Measurements from ENCODE around the gene PPP6R2. TPM values are rescaled to one million over a fixed set of nuclear protein-coding genes. Genes with fewer than 3 reads are reported as not detected.

The PPP6R2 gene
- total and polyA plus RNA-seq, 2 of the 8 experiments (the other 6 are each of a cell fraction or from before 2014, with no cell fraction given): 25.0 to 32.2 TPM

DNA sequence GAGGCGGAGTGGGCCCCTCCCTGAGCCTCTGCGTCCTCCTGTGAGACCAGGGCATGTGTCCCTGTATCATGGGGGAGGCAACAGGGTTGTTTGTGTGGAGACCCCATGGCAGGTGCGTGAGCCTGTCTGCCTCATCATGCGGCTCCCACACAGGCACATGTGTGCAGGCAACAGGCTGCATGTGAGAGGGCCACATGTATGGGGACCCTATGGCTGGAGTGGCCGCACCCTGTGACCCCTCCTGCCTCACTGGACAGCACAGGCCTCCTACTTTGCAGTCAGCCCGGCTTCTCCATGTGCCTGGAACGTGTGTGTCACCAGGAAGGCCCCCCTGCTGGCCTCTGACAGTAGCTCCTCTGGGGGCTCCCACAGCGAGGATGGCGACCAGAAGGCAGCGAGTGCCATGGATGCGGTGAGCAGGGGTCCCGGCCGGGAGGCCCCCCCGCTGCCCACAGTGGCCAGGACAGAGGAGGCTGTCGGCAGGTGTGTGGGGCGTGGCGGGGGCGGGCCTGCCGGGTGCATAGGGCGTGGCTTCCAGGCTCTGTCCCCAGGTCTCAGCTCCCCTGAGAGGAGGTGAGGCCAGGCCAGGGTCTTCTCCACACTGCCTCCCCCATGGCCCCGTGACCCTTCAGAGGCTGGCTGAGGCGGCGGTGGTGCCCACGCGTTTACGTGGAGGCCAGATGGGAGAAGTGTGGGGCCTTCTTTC lies 97.6 kb downstream of the PPP6R2 start:
- no peaks in the 10 kb centered on the region for H3K79me2 ChIP-seq (ENCODE audit: control insufficient read depth in 1 of 2, insufficient read depth in 2 of 2, low read length in 2 of 2)
- H2BK5ac ChIP-seq (ENCODE audit: low read depth, low read length): no peak overlapping the region
- FAIRE-seq: no peak
- H4K8ac ChIP-seq (ENCODE audit: extremely low read depth, insufficient read depth, low read length): no peak overlapping the region
- H2BK12ac ChIP-seq (ENCODE audit: low read depth, low read length): no peak overlapping the region
- H4K91ac ChIP-seq (replicated peaks; ENCODE audit: insufficient read length, low read length): no peak overlapping the region
- H2AFZ ChIP-seq (ENCODE audit: low read length): no peak overlapping the region
- peaks cover 5 to 34% (median 16%) of the 10 kb centered on the region in 4 experiments for H3K36me3 ChIP-seq (ENCODE audit: control insufficient read depth in 2 of 4, insufficient read depth in 4 of 4, low read length in 3 of 4)
- no peaks in the 10 kb centered on the region for H3K9me3 ChIP-seq (ENCODE audit: insufficient read depth in 2 of 2, low read depth in 1 of 2, low read length in 1 of 2)
- H3K4ac ChIP-seq (replicated peaks; ENCODE audit: insufficient read length, low read depth, low read length): no peak overlapping the region
- H3K27ac ChIP-seq (ENCODE audit: low read depth, low read length): no peak overlapping the region
- no peak overlapping the region for H3K14ac ChIP-seq (ENCODE audit: insufficient read length)
- H3K4me1 ChIP-seq (replicated peaks in 1 of 4; ENCODE audit: control insufficient read depth in 3 of 4, insufficient read depth in 4 of 4, low read length in 3 of 4): peaks cover 0 to 9% (median 4%) of the 10 kb centered on the region in 4 experiments; a peak in 5 of 7 replicates
- no peak overlapping the region for H2BK120ac ChIP-seq (replicated peaks; ENCODE audit: low read depth, low read length)
- no peak overlapping the region for H3K4me3 ChIP-seq (ENCODE audit: extremely low read depth in 1 of 4, insufficient read depth in 2 of 4, low read depth in 3 of 4, low read length in 4 of 4)
- no peak overlapping the region for H3K18ac ChIP-seq (ENCODE audit: extremely low read depth, low read length)
- H4K20me1 ChIP-seq (replicated peaks in 1 of 2; ENCODE audit: control insufficient read depth in 1 of 2, insufficient read depth in 2 of 2, low read length in 2 of 2): peaks cover 8 to 17% of the 10 kb centered on the region in 2 experiments
- H3K56ac ChIP-seq (replicated peaks; ENCODE audit: insufficient read length, low read depth, low read length): no peak overlapping the region
- POLR2A ChIA-PET (ENCODE audit: partially characterized antibody): interaction anchor here (0.9 to 2.8 kb wide), 7 partner anchors 10 to 85 kb away, joined by 3 to 9 read pairs (median 4); partner anchors contain the start of gene SCO2
- no peak overlapping the region for H2AK5ac ChIP-seq (ENCODE audit: low read depth, low read length)
- H2BK20ac ChIP-seq (ENCODE audit: low read length): no peak overlapping the region
- H3K79me1 ChIP-seq (ENCODE audit: low read depth, low read length): no peaks in the 10 kb centered on the region
- H4K5ac ChIP-seq (ENCODE audit: insufficient read length, low read depth, low read length): no peak overlapping the region
- no peak overlapping the region for H3K4me2 ChIP-seq (ENCODE audit: insufficient read depth in 1 of 2, low read depth in 2 of 2, low read length in 2 of 2)
- no peak overlapping the region for H3K9ac ChIP-seq (replicated peaks in 1 of 4; ENCODE audit: extremely low read depth in 1 of 4, low read depth in 3 of 4, low read length in 3 of 4)
- no peaks in the 10 kb centered on the region for H3K27me3 ChIP-seq (replicated peaks in 1 of 4; ENCODE audit: control insufficient read depth in 3 of 4, extremely low read depth in 1 of 4, insufficient read depth in 3 of 4, low read length in 3 of 4)
- WGBS, 2 experiments (ENCODE audit: extremely low coverage in 1 of 2, insufficient coverage in 1 of 2, insufficient read length in 1 of 2, insufficient replicate concordance in 2 of 2, low coverage in 1 of 2, low lambda C conversion rate in 2 of 2, missing lambda C conversion rate in 1 of 2): 92% methylated on average over 22 of the region's 26 CpGs; no CpG with 5 or more reads in 1 of the 2 experiments
- CTCF ChIA-PET (ENCODE audit: partially characterized antibody): interaction anchor here (0.7 to 2.8 kb wide), 4 partner anchors 10 to 14 kb away, joined by 3 to 22 read pairs (median 4); no protein-coding TSS in a partner anchor
- no peaks in the 10 kb centered on the region for H3K23me2 ChIP-seq (ENCODE audit: low read depth, low read length)
- H3K23ac ChIP-seq (ENCODE audit: insufficient read length): no peak overlapping the region
- no peak overlapping the region for H2BK15ac ChIP-seq (ENCODE audit: low read length)
- DNase-seq (ENCODE audit: low read depth in 1 of 2, low spot score in 2 of 2): no peak
- TF ChIP-seq NANOG (IDR thresholded peaks at IDR 0.05; ENCODE audit: insufficient read depth, low read depth, low read length, poor library complexity, severe bottlenecking) (no peak), RFX5 (IDR thresholded peaks at IDR 0.05; ENCODE audit: borderline replicate concordance, low read depth, low read length) (no peak), SRF (IDR thresholded peaks at IDR 0.05; ENCODE audit: low read depth, low read length) (no peak), BCL11A (IDR thresholded peaks at IDR 0.05; ENCODE audit: low read depth in 2 of 2, low read length in 2 of 2) (no peak), SIX5 (IDR thresholded peaks at IDR 0.05; ENCODE audit: low read depth, low read length) (no peak), RAD21 (IDR thresholded peaks at IDR 0.05 in 1 of 2, conservative IDR thresholded peaks at IDR 0.05 in 1 of 2; ENCODE audit: low read depth in 2 of 2, low read length in 2 of 2) (no peak), NRF1 (IDR thresholded peaks at IDR 0.05; ENCODE audit: low read depth, low read length) (no peak), HDAC6 (IDR thresholded peaks at IDR 0.05; ENCODE audit: low read depth, low read length) (no peak), CBX8 (IDR thresholded peaks at IDR 0.05; ENCODE audit: borderline replicate concordance, low read depth, low read length) (no peak), GTF2F1 (IDR thresholded peaks at IDR 0.05; ENCODE audit: borderline replicate concordance, low read depth, low read length) (no peak)
- TF ChIP-seq, protein P1, sequence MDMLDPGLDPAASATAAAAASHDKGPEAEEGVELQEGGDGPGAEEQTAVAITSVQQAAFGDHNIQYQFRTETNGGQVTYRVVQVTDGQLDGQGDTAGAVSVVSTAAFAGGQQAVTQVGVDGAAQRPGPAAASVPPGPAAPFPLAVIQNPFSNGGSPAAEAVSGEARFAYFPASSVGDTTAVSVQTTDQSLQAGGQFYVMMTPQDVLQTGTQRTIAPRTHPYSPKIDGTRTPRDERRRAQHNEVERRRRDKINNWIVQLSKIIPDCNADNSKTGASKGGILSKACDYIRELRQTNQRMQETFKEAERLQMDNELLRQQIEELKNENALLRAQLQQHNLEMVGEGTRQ (IDR thresholded peaks at IDR 0.05; ENCODE audit: low read length): no peak
